A549 treated with AZD9567 at 1 μM for 4 hours (cell line): Measurements from ENCODE around the gene DHCR7. TPM values are rescaled to one million over a fixed set of nuclear protein-coding genes. Genes with fewer than 3 reads are reported as not detected.

Source experiments
- total RNA-seq: library from RNA; stranded (reverse); fragments of 200-300 nt; extraction: Qiagen RNA extraction; gene quantifications from 5 replicates; pipeline ENCODE4 v1.2.3, GENCODE V29; 2022; ENCODE audit not compliant: insufficient read depth

The DHCR7 gene, protein sequence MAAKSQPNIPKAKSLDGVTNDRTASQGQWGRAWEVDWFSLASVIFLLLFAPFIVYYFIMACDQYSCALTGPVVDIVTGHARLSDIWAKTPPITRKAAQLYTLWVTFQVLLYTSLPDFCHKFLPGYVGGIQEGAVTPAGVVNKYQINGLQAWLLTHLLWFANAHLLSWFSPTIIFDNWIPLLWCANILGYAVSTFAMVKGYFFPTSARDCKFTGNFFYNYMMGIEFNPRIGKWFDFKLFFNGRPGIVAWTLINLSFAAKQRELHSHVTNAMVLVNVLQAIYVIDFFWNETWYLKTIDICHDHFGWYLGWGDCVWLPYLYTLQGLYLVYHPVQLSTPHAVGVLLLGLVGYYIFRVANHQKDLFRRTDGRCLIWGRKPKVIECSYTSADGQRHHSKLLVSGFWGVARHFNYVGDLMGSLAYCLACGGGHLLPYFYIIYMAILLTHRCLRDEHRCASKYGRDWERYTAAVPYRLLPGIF
- total RNA-seq, result 37.5 to 52.8 TPM (median 50.6 TPM) in 5 replicates

DNA sequence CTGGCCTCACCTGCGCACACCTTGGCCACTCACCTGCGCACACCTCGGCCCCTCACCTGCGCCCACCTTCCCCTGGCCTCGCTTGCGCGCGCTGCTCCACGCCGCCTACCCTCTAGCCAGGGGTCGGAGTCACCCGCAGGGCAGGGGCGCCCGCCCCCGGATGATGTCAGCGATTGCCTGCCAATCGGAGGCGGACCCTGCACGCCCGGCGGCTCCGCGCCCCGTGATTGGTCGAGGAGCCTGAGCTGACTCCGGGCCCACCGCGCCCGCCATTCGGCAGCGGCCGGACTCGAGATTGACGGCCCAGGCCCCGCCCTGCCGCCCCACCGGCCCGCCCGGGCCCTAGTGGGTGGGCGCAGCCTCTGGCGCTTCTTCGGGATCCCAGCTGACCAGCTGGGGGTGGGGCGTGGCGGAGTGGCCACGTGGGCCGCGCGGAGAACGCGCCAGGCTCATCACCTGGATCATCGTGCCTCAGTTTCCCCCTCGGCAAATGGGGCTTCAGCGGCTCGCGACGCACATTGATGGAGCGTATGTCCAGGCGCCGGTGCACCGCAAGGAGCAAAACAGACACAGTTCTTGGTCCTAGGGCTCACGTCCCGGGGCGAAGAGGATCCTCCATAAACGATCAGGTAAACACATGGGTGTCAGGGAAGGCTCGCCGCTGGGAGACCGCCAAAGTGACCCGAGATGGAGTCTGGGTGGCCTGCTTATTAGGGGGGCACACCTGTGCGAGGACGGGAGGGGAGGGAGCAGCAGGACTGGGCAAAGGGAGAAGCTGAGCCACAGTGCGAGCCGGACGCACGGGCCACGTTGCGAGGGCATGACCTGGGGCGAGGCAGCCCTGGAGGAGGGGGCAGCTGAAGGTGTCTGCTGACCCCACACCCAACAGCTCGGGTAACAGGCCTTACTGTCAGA lies at the start of gene DHCR7:
Gene DHCR7, minus strand, starts transcription at position 137 of the 915 bp plus-strand sequence. CDS start 3,441 bp downstream, outside the sequence.

DNA sequence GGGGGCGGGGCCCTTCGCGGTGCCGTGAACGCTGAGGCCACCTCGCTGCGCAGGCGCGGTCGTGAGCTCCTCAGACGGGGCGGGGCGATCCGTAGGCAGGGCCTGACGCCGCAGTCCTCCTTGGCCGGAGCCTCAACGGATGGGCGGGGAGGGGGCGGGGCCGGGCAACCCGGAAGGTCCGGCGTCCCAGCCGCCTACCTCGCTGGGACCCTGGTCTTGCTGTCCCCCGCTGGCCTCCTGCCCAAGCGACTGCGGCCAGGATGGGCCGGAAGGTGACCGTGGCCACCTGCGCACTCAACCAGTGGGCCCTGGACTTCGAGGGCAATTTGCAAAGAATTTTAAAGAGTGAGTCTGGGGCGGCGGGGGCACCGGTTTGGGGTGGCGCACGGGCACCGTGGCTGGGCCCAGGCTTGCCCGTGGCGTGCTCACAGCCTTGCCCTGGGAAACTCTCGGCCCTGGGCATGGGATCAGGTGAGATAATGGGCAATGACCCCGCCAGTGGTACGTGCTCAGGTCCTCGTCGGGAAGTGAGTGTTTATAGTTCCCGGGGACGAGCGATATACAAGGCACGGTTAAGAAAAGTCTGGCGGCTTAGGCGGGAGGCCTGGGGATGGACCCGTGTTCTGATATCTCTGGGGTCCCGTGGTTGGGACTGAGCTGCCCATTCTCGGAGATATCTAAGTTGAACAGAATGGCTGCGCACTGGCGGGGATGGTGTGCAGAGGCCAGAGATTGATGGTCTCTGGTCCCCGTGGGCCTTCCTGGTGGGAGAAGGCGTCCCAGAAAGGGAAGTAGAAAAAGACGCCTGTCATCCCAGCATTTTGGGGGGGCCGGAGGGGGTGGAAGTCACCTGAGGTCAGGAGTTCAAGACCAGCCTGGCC lies 5.1 kb upstream of the DHCR7 start, which contains the start of gene NADSYN1:
Gene NADSYN1, plus strand, starts transcription at position 167 of the 881 bp plus-strand sequence. Its CDS starts 94 bp downstream, at position 261.

Other genes with a start within 250 kb of the DHCR7 start
- gene SHANK2, start 195.8 kb downstream of the DHCR7 start, total RNA-seq, result 5.7 to 11.1 TPM (median 7.2 TPM) in 5 replicates
- 49.8 to 54.3 TPM (median 51.6 TPM) in 5 replicates for gene NADSYN1, start 4.8 kb upstream of the DHCR7 start, total RNA-seq
- not detected in 5 replicates for gene KRTAP5-7, start 78.9 kb upstream of the DHCR7 start, total RNA-seq
- gene KRTAP5-8, start 89.6 kb upstream of the DHCR7 start, total RNA-seq, result not detected in 5 replicates
- gene KRTAP5-9, start 100.0 kb upstream of the DHCR7 start, total RNA-seq, result 0.07 TPM in 1 of 5 replicates, not detected in the others
- gene KRTAP5-10, start 117.2 kb upstream of the DHCR7 start, total RNA-seq, result not detected in 5 replicates
- not detected in 5 replicates for gene KRTAP5-11, start 134.5 kb upstream of the DHCR7 start, total RNA-seq